GM18499 (cell line): ENCODE data around the gene DPF1.

ENCODE experiments used
- ATAC-seq: cut with Tn5 transposase; IDR thresholded peaks from one replicate; pipeline ENCODE4 v1.9.1; 2021; ENCODE audit warnings: moderate number of reproducible peaks; ENCODE audit not compliant: insufficient read depth, unreplicated experiment

Gene DPF1

DNA sequence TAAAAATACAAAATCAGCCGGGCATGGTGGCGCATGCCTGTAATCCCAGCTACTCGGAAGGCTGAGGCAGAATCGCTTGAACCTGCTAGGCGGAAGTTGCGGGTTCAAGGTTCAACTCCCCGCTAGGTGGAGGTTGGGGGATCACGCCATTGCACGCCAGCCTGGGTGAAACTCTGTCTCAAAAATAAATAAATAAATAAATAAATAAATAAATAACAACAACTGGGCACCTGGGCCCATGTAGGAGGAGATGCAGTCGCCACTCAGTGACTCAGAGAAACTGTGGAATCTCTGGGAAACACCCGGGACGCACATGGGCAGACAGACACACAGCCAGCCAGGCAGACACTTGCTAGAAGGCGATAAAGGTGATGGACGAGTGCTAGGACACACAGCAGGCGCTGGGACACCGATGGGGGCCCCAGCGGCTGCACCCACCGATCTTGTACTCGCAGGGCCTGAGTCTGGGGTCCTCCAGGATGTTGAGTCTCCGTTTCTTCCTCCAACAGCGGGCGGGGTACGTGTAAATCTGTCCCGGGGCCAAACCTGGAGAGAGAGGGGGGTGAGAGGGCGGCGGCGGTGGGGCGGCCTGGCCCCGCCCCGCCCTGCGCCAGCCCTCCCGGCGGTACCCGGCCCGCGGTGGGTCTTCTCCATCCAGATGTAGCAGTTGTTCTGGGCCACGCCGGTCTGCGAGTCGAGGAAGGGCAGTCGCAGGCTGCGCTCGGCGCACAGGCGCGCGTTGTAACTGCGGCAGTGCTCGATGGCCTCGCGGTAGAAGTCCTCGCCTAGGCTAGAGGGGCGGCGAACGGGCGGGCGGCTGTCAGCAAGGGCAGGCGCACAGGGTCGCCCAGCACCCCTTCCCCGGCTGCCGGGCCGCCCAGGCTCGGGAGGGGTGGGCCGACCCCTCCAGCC, 1.8 kb downstream of the DPF1 start:
- ATAC-seq, result no peak

DNA sequence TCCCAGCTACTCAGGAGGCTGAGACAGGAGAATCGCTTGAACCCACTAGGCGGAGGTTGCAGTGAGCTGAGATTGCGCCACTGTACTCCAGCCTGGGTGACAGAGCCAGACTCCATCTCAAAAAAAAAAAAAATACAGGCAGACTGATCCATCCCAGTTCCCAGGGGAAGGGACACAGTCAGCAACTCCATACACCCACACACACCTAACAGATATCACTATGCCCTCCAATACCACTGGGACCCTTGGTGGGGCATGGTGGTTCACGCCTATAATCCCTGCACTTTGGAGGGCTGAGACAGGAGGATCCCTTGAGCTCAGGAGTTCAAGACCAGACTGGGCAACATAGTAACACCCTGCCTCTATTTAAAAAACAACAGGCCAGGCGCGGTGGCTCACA, 2.6 kb downstream of the DPF1 start:
- ATAC-seq, result no peak

DNA sequence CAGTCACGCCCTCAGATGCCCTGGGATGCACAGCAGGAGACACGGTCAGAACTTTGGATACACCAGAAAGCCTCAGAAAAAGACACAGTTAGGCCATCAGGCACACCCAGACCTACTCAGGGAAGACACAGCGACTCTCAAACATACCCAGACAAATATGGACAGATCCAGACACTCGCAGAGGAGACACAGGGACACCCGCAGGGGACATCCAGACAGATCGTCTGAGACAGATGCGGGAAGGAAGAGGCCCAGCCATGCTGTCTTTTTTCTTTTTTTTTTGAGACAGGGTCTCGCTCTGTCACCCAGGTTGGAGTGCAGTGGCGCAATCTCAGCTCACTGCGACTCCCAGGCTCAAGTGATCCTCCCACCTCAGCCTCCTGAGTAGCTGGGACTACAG, 4.8 kb downstream of the DPF1 start:
- ATAC-seq, result no peak

DNA sequence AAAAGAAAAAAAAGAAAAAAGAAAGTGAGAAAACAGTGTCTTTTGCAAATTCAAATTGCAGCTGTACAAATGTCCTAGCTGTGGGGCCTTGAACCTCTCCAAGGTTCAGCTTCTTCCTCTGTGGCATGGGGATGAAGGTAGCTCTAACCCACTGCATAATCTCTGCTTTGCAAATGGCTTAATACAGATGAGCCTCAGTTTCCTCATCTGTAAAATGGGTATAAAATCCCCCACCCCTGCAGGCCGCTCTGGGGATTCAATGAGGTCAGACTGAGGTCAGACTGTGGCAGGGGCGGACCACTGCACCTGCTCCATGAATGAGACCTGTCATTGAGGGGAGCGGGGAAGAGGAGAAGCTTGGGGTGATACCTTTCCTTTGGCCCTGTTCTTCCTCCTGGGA, 5.8 kb downstream of the DPF1 start:
- no peak for ATAC-seq

DNA sequence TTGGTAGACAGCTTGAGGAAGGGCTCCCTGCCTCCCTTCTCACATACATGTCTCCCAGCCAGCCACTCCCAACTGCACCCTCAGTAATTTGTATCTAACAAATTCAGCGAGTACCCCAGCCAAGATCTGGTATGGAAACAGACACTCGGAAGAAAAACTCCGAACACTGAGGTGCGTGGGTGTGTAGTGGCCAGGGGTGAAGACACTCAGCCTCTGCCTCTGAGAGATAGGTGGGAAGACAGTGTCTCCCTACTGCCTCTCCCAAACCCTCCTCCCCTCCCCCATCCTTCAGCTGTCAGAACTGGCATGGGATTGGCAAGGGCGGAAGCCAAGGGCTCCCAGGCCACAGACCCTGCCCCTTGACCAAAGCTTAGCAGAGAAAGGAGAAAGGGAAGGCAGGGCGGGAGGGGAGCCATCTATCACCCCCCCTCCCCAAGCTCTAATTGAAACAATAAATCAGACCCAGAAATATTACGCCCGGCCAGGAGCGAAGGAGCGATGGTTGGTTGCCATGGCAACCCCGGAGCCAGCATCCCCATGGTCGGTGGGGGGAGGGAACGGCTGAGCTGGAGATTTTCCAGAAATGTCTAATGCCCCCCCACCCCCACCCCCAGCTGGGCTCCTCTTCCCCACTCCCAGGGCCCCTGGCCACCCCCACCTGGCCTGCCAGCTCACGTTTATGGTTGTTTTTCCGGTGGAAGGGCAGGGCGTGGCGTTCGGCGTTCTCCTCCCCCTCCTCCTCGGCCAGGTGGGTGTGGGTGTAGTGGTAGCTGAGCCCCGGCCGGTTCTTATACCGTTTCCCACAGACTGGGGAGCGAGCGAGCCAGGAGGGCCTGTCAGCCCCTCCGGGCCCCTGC, 7.0 kb downstream of the DPF1 start:
- ATAC-seq, result no peak

DNA sequence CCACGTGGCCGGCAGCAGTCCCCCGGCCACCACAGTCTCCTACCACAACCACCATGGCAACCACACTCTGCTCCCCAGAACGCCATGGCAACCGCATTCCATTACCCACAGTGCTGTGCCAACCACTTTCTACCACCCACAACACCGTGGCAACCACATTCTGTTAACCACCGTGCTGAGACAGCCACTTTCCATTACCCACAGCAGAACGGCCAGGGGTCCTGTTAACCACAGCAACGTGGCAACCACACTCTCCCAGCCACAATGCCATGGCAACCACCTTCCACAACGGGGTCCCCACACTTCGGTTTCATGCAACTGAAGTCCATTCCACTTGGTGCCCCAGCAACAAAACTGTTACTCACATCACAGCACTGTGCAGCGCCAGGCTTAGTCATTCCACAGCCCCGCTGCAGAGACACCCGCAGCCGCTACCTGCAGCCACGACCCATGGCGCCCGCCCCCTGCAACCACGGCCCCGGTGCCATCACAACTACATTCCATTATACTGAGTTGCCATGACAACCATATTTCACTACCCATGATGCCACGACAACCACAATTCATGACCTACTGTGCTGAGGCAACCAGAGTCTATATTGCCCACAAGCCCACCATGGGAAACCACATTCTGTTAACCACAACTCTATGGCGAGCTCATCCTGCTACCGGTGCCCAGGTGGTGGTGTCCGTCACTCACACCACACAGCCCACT, 10.0 kb downstream of the DPF1 start:
- no peak for ATAC-seq

DNA sequence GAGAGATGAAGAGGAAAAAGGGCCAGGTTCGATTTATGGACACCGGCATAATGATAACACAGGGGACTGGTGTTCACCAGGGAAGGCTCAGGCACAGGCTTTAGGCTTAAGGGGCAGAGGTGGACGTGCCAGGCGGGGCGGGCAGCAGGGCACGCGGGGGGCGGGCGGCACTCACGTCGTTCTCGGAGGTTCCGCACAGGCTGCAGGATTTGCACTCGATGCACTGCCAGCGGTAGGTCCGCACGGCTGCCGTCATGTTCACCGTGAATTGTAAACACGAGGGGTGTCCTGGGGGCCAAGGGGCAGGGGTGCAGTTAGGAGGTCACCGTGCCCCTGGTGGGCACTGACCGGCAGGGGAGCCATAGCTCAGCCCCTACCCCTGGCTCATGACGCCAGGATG, 10.6 kb downstream of the DPF1 start:
- ATAC-seq, result no peak

DNA sequence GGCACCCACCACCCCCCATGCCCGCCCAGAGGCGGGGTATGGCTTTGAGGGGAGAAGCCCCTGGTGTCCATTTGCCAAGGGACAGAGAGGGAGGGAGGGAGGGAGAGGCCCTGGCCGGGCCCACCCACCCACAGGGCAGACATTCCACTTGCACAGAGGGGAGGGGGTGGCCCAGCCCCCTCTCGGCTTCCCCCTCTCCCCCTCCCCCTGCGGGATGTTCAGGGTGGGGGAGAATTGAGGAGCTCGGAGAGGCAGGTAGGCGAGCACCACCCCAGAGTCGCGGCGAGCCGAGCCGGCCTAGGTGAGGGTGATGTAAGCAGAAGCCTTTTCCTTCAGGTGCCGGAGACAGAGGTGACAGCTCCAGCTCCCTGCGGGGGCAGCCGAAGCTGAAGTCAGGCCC, 12.3 kb downstream of the DPF1 start:
- ATAC-seq, result no peak

DNA sequence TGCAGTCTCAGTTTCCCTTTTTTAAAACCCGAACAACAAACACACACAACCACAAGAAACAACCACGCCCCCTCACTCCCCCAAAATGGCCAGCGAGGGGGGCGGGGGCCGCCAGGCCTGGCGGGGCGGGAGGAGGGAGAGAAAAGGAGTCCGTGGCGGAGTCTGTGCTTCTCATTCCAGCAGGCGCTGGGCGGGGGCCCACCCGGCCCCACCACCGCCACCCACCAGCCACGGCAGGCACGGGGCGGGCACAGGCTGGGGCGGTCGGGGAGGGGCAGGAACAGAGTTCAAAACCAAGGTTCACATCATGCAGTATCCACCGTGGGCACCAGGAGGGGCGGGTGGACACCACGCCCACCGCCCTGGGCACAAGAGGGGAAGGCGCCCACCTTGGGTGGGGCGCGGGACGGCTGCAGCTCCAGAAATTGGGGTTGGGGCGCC, 12.9 kb downstream of the DPF1 start:
- no peak for ATAC-seq

DNA sequence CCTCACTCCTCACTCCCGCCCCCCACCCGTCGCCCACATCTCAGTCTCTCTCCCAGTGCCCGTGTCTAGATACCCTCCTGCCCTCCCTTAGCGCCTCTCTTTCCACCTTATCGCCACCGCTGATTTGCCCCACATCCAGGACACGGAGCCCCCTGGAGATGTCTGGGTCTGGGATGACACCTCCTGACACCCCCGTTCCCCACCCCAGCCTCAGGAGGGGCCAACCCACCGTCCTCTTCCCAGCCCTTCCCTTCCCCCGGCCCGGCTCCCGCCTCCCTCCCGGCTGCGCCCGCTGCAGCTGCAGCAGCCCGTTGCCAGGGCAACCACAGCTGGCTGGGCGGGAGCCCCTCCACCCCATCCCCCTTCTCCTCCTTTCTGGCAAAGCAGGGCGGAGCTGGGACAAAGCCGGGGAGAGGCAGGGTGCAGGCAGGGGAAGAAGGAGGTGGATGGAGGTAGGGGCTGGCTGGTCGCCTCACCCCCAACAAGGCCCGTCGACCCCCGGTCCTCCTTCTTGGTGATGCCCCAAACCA, 13.5 kb downstream of the DPF1 start:
- no peak for ATAC-seq

DNA sequence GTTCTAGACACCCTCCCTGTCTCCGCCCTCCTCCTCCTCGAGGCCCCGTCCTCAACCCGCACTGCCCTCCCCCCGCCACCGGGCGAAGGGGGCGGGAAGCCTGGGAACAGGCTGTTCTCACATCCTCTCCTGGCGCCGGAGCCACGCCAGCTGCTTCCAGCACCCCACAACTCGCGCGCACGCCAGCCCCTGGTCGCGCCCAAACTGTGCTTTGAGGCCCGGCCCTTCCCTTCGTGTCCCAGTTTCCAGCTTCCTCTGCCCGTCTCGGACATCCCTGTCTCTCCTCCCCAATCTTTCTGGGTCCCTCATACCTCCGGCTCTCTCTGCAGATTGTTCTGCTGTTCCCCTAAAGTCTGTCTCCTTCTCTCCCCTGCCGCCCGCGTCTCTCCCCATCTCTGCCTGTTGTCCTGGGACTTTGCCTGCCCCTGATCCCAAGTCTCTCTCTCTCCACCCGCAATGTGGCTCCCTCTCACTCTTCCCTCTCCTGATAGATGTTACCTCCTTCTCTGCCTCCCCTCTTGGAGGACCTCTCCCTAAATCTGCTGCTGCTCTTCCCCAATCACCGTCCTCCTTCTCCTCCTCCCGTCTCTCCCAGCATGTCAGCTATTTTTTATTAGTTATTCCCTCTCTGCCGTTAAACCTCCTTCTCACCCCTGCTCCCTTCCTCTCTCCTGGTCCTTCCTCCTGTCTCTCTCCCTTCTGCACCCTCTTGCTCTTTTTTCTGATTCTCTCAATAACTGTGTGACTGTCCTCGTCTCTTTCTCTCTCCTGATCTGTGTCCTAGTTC, 14.2 kb downstream of the DPF1 start:
- no peak for ATAC-seq

DNA sequence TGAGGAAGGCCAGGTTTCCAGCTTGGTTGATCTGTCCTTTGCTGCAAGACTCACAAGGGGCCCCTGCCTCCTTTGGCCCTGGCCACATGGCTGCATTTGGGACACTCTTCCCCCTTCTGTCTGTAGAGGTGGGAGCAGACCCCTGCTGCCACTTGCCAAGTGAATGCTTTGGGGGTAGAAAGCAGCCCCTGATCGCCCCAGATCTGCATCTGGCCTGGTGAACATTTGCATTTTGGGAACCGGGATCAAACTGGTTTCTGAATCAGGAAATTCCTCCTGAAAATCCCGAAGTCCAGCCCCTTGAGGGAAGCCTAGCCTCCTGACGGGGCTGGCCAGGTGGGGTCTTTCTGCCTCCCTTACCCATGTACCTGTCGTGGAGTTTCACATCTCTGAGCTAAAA, 14.9 kb downstream of the DPF1 start:
- no peak for ATAC-seq

DNA sequence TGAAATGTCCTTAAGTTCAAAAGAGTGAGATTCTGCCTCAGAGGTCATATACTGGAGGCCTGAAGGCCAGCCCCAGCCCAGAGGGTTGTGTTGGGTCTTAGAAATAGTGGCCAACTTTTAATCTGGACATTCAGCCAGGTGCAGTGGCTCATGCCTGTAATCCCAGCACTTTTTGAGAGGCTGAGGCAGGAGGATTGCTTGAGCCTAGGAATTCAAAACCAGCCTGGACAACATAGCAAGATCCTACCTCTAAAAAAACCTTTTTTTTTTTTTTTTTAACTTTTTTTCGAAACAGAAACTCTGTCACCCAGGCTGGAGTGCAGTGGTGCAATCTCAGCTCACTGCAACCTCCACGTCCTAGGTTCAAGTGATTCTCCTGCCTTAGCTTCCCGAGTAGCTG, 15.5 kb downstream of the DPF1 start:
- ATAC-seq, result no peak

DNA sequence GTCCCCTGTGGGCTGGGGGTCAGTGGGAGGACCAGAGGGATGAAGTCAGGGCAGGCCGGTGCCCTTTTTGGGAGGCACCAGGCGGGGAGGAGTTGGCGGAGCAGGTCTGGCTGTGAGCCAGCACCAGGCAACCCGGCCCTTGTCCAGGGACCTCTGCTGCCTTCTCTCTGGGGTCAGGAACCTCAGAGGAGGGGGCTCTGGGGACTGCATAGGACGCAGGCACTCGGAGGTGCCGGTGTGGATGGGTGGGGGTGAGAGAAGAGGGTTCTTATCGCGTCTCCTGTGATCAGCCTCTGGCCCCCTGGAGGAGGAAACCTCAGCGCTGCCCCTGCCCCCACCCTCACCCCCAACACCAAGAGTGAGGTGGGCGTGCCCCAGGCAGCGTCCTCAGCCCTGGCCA, 16.5 kb downstream of the DPF1 start:
- ATAC-seq, result no peak

DNA sequence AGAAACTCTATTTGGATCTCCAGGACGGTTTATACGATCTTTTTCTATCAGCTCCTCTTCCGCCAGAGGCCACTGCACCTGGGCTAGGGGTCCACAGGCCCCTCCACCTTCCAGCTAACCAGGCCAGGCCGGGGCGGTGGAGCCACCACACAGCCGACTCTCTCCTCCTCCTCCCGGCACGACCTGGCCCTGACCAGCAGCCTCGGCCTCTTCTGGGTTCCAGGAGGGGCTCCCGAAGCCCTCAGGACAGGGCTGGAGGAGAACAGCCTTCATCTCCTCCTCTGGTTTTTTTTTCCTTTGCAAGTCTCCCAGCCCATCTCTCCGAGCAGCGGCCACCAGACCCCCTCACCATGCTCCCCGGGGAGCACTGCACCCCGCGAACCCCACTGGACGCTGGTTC, 17.1 kb downstream of the DPF1 start:
- no peak for ATAC-seq

DNA sequence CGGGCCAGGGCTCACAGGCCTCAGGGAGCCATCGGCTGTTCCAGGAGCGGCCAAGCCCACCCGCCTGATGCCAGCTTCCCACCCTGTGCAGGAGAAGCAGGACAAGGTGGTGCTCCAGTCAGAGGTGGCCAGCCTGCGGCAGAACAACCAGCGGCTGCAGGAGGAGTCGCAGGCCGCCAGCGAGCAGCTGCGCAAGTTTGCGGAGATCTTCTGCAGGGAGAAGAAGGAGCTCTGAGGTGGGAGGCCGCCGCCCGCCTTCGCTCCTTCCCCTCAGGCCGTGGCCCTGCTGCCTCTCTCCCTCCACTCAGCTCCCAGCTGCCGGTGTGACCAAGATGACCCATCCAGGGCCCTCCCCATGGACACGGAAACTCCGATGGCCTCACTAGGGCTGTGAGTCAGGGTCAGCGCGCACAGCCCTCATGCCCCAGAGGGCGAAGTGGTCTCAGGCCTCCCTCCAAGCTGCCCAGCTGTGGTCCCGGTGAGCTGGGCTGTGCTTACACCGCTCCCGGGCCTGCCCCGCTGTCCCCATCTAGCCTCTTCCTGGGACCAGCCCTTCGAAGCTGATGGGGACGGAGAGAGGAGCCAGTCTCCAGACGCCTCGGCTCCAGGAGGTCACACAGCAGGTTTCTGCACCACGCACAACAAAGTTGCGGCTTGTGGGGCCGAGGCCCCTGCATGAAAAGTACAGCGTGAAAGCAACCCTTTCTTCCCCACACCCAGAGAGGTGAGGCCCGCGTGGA, 17.8 kb downstream of the DPF1 start:
- no peak for ATAC-seq

DNA sequence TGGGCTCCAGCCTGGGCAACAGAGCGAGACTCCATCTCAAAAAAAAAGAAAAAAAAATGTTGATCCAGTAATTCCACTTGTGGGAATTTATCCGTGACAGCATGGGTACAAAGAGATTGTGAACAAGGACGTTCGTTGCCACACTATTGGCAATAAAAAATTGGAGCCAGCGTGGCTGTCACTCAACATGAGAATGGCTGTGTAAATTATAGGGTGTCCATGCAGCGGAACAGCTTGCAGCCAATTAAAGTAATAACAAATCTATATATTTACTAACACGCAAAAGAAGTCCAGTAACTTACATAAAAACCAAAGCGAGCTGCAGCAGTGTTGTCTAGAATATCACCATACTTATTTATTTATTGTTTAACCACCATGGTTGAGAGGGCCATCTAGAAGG, 19.3 kb downstream of the DPF1 start:
- no peak for ATAC-seq

DNA sequence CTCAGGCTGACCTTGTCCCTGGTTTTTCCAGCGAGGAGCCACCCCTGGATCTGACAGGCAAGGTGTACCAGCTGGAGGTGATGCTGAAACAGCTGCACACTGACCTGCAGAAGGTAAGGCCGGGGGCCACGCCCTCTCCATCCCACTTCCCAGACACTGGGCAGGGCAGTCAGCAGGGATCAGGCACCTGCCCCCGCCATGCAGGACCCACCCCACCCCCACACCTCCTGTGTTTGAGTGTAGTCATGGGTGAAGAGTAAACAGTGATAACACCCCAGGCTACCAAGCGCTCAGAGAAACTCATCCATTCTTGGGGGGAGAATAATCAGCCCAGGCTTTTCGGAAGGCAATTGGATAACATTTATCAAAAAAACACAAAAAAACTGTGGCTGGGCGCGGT, 19.9 kb downstream of the DPF1 start:
- no peak for ATAC-seq

DNA sequence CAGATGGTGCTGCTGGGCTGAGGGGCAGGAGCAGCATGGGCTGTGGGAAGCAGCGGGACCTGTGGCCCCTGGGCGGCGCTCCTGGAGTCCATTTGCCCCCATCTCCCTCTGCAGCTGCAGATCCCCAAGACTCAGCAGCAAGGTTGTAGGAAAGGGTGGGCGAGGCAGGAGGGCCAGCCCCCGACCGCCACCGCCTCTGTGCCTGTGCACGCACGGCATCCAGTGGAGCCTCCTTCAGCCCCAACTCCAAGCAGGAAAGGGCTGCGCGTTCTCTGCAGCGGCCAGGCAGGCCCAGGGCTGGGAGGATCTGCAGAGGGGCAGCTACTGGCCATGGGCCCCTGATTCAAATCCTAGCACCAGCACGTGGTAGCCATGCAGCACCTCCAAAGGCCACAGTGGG, 20.8 kb downstream of the DPF1 start:
- no peak for ATAC-seq
